Fibroblast of pulmonary artery (primary cell): ENCODE measurements around the gene DNMT1.
A peak's percentile ranks its signal among the peaks of the same experiment; 100 is the strongest.
"Not testable (repeated sequence)": the region's sequence is repeated elsewhere in the genome, so short reads cannot be mapped to it uniquely, and the experiment has no call there.

Experiments used
- DNase-seq: peaks from one replicate; pipeline ENCODE4 v3.0.0-alpha.2; 2010; ENCODE audit warnings: low read depth
- H3K4me3 ChIP-seq: replicated peaks from 2 replicates; pipeline ENCODE4 v1.5.1; 2011; ENCODE audit warnings: low read depth, mild to moderate bottlenecking, control low read depth, low read length, moderate library complexity
- TF ChIP-seq, protein P1 (sequence below): IDR thresholded peaks from 2 replicates; pipeline ENCODE4 v1.5.1; 2011; ENCODE audit warnings: mild to moderate bottlenecking, control low read depth, low read length, inconsistent platforms; ENCODE audit errors: missing control alignments

Gene DNMT1

GRCh38 chr19:10182076-10182475, 12.7 kb downstream of the DNMT1 start:
- no peak for DNase-seq
- TF ChIP-seq, protein P1, sequence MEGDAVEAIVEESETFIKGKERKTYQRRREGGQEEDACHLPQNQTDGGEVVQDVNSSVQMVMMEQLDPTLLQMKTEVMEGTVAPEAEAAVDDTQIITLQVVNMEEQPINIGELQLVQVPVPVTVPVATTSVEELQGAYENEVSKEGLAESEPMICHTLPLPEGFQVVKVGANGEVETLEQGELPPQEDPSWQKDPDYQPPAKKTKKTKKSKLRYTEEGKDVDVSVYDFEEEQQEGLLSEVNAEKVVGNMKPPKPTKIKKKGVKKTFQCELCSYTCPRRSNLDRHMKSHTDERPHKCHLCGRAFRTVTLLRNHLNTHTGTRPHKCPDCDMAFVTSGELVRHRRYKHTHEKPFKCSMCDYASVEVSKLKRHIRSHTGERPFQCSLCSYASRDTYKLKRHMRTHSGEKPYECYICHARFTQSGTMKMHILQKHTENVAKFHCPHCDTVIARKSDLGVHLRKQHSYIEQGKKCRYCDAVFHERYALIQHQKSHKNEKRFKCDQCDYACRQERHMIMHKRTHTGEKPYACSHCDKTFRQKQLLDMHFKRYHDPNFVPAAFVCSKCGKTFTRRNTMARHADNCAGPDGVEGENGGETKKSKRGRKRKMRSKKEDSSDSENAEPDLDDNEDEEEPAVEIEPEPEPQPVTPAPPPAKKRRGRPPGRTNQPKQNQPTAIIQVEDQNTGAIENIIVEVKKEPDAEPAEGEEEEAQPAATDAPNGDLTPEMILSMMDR = no peak
- no peak overlapping the region for H3K4me3 ChIP-seq

- TF ChIP-seq, protein P1 = no peak
- no peak overlapping the region for H3K4me3 ChIP-seq
- no peak for DNase-seq
Measured at GRCh38 chr19:10180459-10180858, 14.3 kb downstream of the DNMT1 start.

GRCh38 chr19:10180024-10180423, 14.7 kb downstream of the DNMT1 start:
- not testable (repeated sequence) for DNase-seq, H3K4me3 ChIP-seq

DNA sequence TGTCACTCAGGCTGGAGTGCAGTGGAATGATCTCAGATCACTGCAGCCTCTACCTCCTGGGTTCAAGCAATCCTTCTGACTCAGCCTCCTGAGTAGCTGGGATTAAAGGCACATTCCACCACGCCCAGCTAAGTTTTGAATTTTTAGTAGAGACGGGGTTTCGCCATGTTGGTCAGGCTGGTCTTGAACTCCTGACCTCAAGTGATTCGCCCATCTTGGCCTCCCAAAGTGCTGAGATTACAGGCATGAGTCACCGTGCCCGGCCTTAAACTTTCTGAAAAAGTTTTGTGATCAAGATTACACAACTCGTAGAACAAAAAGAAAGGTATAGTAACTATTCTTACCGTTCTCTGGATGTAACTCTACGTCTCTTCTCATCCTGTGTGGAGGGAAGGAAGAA, 21.2 kb downstream of the DNMT1 start:
- no peak overlapping the region for H3K4me3 ChIP-seq
- DNase-seq = peak; percentile 32
- TF ChIP-seq, protein P1 = no peak

DNA sequence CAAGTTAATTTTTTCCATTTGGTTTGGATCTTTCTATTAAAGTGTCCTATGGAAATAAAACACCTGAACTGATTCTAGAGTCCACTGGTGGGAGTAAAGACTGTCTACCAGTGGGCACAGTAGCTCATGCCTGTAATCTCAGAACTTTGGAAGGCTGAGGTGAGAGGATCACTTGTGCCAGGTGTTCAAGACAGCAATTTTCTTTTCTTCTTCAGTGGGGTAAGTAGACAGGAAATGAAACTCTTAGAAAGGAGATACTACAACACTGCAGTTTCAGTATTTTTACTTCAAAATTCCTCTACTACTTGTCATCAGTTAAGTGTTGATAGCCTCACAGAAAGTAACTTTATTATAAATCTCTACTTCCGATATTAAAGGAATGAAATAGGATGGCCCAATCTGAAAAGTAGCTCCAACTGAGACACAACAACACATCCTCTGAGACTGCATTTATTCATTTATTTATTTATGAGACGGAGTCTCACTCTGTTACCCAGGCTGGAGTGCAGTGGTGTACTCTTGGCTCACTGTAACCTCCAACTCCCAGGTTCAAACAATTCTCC, 26.3 kb downstream of the DNMT1 start:
- no peak for DNase-seq
- TF ChIP-seq, protein P1 = no peak
- no peak overlapping the region for H3K4me3 ChIP-seq

DNA sequence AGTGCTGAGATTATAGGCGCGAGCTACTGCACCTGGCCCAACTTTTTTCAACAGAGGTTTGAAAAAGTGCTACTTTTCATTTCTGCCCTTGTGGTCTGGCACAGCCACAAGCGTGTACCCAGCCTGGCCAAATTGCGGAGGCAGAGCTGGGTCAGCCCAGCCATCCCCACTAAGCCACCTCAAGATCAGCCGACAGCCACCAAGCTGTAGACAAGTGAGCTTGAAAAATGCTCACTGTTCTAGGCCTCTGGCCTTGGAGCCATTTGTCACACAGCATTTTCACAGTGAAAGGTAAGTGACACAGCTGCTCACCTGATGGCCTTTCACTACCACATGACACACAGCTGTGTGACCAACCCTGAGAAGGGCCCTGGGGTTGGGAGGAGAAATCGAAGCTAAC, 27.3 kb downstream of the DNMT1 start:
- DNase-seq = no peak
- H3K4me3 ChIP-seq = no peak overlapping the region
- TF ChIP-seq, protein P1 = no peak

GRCh38 chr19:10166501-10166900, 28.3 kb downstream of the DNMT1 start:
- not testable (repeated sequence) for H3K4me3 ChIP-seq, DNase-seq

- TF ChIP-seq, protein P1 = no peak
- no peak overlapping the region for H3K4me3 ChIP-seq
- DNase-seq = no peak
Measured at GRCh38 chr19:10166046-10166445, 28.7 kb downstream of the DNMT1 start.
